Stomach (tissue), 9 donors: ENCODE data around the gene USP3. TPM values are rescaled to one million over a fixed set of nuclear protein-coding genes. Genes with fewer than 3 reads are reported as not detected.
A peak's percentile ranks its signal among the peaks of the same experiment; 100 is the strongest.

ENCODE experiments used
- DNase-seq, 2 donors: peaks; one replicate each; pipeline versions ENCODE4 v3.0.0 to v3.0.0-alpha.2; 2013 to 2019
- H3K27ac ChIP-seq, 5 donors: fragments of 200-600 bp in 4 of 5; sonication (generic) in 4 of 5; one replicate each; pipeline ENCODE4 v1.5.1; 2013 to 2019; ENCODE audit warnings: mild to moderate bottlenecking in 1 of 5, moderate library complexity in 1 of 5
- H3K27me3 ChIP-seq, 3 donors: fragments of 200-600 bp; sonication (generic); one replicate each; pipeline ENCODE4 v1.5.1; 2017 to 2019; ENCODE audit warnings: mixed run types in 1 of 3
- H3K36me3 ChIP-seq, 4 donors: fragments of 200-600 bp; sonication (generic); 1 replicate in 3 of 4; 2 replicates in 1 of 4; pipeline ENCODE4 v1.5.1; 2016 to 2019
- H3K4me1 ChIP-seq, 4 donors: fragments of 200-600 bp; sonication (generic); one replicate each; pipeline ENCODE4 v1.5.1; 2016 to 2019
- H3K4me3 ChIP-seq, 4 donors: fragments of 200-600 bp; sonication (generic) in 3 of 4; one replicate each; pipeline ENCODE4 v1.5.1; 2016 to 2019; ENCODE audit warnings: mild to moderate bottlenecking in 1 of 4
- H3K9me3 ChIP-seq, 4 donors: fragments of 200-600 bp; sonication (generic); one replicate each; pipeline ENCODE4 v1.5.1; 2016 to 2019
- EP300 ChIP-seq: sonication (generic); formaldehyde crosslinking; IDR thresholded peaks from one replicate; pipeline ENCODE4 v1.6.1; 2017; ENCODE audit warnings: antibody characterized with exemption
- POLR2A ChIP-seq, 4 donors: fragments of 450-650 bp; IDR thresholded peaks; one replicate each; pipeline ENCODE4 v1.6.1; 2016; ENCODE audit warnings: antibody characterized with exemption in 4 of 4, control low read depth in 2 of 4, mild to moderate bottlenecking in 1 of 4, moderate library complexity in 1 of 4
- POLR2AphosphoS5 ChIP-seq, 3 donors: sonication (generic); formaldehyde crosslinking; IDR thresholded peaks; one replicate each; pipeline ENCODE4 v1.6.1; 2016; ENCODE audit warnings: antibody characterized with exemption in 3 of 3
- WGBS, 5 donors: extraction: QIAGEN DNeasy Blood & Tissue Kit in 3 of 5; methylation state at CpG; one replicate each; pipeline versions ENCODE4 v1.1.5 to v1.1.7; 2013 to 2018; 5-methylcytosine and 5-hydroxymethylcytosine counted together
- intact Hi-C: fragments of 100-400 bp; cut with DNase I; formaldehyde crosslinking; loops from one replicate; pipeline ENCODE4 v1.15.1; 2023; ENCODE audit warnings: low total_unique reads
- polyA plus RNA-seq, 3 donors: library from polyadenylated mRNA; stranded (reverse); fragments of 200-250 nt; gene quantifications; one replicate each; pipeline ENCODE4 v1.2.3, GENCODE V29; 2013
- total RNA-seq, 5 donors: library from RNA; depleted of rRNA; stranded (reverse); fragments of >200 nt; gene quantifications; one replicate each; pipeline versions ENCODE4 v1.1.0 to v1.2.3, GENCODE V29; 2014 to 2016
- TF ChIP-seq, protein P1 (sequence below), 7 experiments: fragments of 450-650 bp in 4 of 7; fragments of 200-600 bp in 3 of 7; sonication (generic) in 3 of 7; IDR thresholded peaks; one replicate each; pipeline ENCODE4 v1.5.1; 2016 to 2019; ENCODE audit warnings: antibody characterized with exemption in 7 of 7, control low read depth in 2 of 7, mild to moderate bottlenecking in 1 of 7
- donor health status: healthy with polysubstance abuse.
- donor health status: Bipolar disorder and iron deficiency.
- donor health status: healthy.

The USP3 gene
- total and polyA plus RNA-seq, 8 donors = 10.5 to 174 (median 26.5) TPM

DNA sequence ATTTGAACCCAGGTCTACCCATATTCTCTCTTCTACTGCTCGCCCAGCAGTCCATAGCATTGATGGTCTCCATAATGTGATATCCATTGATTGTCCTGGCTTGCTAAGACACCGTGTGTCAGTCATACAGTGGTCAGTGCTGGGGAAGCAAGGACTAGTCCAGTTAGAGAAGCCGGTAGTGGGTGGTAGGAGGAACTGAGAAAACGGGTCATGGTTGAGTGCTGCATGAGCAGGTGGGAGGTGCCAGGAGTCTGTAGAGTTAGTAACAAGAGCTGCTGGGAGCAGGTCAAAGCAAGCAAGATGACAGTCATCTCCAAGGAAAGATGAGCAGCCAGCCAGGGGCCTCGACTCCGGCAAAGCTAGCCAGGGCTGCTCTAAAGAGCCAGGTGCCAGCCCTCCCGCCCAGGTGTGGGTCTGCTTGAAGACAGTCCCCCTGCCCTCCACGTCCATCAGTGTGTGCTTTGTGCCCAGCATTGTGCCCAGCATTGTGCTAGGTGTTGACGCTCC lies 29.5 kb upstream of the USP3 start:
- no peak overlapping the region for H3K4me3 ChIP-seq
- H3K27ac ChIP-seq = peak overlapping the region; percentile 45 to 87 (median 73)
- no peaks in the 10 kb centered on the region for H3K27me3 ChIP-seq
- TF ChIP-seq, protein P1, sequence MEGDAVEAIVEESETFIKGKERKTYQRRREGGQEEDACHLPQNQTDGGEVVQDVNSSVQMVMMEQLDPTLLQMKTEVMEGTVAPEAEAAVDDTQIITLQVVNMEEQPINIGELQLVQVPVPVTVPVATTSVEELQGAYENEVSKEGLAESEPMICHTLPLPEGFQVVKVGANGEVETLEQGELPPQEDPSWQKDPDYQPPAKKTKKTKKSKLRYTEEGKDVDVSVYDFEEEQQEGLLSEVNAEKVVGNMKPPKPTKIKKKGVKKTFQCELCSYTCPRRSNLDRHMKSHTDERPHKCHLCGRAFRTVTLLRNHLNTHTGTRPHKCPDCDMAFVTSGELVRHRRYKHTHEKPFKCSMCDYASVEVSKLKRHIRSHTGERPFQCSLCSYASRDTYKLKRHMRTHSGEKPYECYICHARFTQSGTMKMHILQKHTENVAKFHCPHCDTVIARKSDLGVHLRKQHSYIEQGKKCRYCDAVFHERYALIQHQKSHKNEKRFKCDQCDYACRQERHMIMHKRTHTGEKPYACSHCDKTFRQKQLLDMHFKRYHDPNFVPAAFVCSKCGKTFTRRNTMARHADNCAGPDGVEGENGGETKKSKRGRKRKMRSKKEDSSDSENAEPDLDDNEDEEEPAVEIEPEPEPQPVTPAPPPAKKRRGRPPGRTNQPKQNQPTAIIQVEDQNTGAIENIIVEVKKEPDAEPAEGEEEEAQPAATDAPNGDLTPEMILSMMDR (IDR thresholded peaks at IDR 0.05) = no peak
- DNase-seq = peak; percentile 44 to 63
- intact Hi-C loops = no loop called here
- H3K36me3 ChIP-seq = no peaks in the 10 kb centered on the region
- peaks cover 34 to 54% (median 44%) of the 10 kb centered on the region in 4 donors for H3K4me1 ChIP-seq
- WGBS, 5 donors = 57 to 64% (median 62%) methylated on average over 9 of the region's 9 CpGs
- no peaks in the 10 kb centered on the region for H3K9me3 ChIP-seq

DNA sequence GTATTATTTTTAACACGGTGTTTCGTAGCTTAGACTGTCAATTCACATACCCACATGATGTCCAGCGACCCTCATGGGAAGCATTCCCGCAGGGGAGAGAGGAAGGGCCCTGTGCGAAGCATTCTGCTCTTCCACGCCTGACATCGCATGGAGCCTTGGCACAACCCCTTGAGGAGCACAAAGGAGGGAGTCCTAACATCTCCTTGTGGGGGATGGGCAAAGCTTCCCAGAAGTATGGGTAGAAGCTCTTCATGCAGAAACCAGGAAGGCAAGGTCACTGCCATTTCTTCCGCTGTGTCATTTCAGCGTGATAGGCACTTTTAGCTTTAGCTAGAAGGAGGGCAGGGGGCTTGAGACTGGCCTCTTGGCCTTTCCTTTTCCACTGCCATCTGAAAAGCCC lies 28.7 kb upstream of the USP3 start:
- intact Hi-C loops = no loop called here
- H3K4me1 ChIP-seq = peaks cover 35 to 62% (median 49%) of the 10 kb centered on the region in 4 donors

DNA sequence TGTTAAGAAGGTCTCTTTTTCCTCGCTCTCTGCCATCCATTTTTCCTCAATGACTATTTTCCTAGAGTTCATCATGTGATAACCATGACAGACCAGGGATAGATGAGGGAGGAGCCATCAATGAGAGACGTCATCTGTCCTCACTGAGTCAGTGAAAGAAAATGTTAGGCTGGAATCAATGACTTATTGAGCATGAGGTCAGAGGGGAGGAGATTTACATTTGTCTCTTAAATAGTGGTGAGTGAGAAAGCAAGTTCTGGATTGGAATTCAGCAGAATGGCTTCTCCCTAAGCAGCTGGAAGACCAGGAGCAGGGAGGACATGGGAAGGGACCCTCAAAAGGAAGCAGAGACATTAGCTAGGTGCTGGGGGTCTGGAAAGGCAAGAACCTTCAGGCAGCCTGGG lies 28.2 kb upstream of the USP3 start:
- Histone ChIP-seq H3K9me3 (no peaks in the 10 kb centered on the region), H3K27me3 (no peaks in the 10 kb centered on the region), H3K36me3 (no peaks in the 10 kb centered on the region), H3K4me3 (no peak overlapping the region), H3K27ac (peak overlapping the region in 4 of 5 donors; percentile 17 to 87 (median 62)), H3K4me1 (peaks cover 35 to 67% (median 51%) of the 10 kb centered on the region in 4 donors)
- intact Hi-C loops = no loop called here
- peak in 1 of 2 donors; percentile 84 for DNase-seq
- WGBS, 5 donors = 54 to 79% (median 70%) methylated on average over 2 of the region's 2 CpGs
- peak in 2 of 3 donors; percentile 8 to 68 for TF ChIP-seq POLR2AphosphoS5 (IDR thresholded peaks at IDR 0.05)
- TF ChIP-seq, protein P1 (IDR thresholded peaks at IDR 0.05) = no peak
- no peak for TF ChIP-seq EP300
- TF ChIP-seq POLR2A (IDR thresholded peaks at IDR 0.05) = no peak

More for the DNA sequence above, 28.7 kb upstream of the USP3 start:
- Histone ChIP-seq H3K27ac (peak overlapping the region in 4 of 5 donors; percentile 17 to 87 (median 62)), H3K27me3 (no peaks in the 10 kb centered on the region), H3K9me3 (no peaks in the 10 kb centered on the region), H3K4me3 (no peak overlapping the region), H3K36me3 (no peaks in the 10 kb centered on the region)
- WGBS, 5 donors = 91 to 96% (median 92%) methylated on average over 9 of the region's 9 CpGs
- DNase-seq = no peak
- TF ChIP-seq EP300 (no peak), POLR2A (IDR thresholded peaks at IDR 0.05) (no peak), POLR2AphosphoS5 (IDR thresholded peaks at IDR 0.05) (no peak)
- TF ChIP-seq, protein P1 (IDR thresholded peaks at IDR 0.05) = no peak

DNA sequence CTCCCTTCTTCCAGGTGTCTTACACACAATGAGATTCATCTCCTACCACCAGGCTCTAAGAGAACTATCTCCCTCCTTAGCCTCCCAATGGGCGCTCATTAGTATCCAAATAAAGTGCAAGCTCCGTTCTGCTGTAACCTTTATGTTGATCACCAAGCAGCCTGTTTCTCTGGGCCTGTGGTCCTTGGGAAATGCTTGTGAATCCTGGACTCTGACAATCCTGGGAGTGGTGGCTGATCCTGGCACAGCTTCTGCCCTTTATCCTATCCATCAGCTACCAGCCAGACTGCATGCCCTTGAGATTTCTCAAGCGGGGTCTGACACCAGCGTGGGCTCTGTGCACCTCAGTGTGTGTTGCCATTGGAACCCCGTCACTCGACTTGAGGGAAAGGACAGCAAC lies 26.1 kb upstream of the USP3 start:
- no peak overlapping the region for H3K4me3 ChIP-seq
- no peak overlapping the region for H3K27ac ChIP-seq
- H3K27me3 ChIP-seq = no peaks in the 10 kb centered on the region
- H3K9me3 ChIP-seq = no peaks in the 10 kb centered on the region
- H3K36me3 ChIP-seq = no peaks in the 10 kb centered on the region
- WGBS, 5 donors = 90 to 98% (median 92%) methylated on average over 6 of the region's 6 CpGs
- DNase-seq = no peak
- TF ChIP-seq, protein P1 (IDR thresholded peaks at IDR 0.05) = no peak
- TF ChIP-seq POLR2AphosphoS5 (IDR thresholded peaks at IDR 0.05) (no peak), EP300 (no peak), POLR2A (IDR thresholded peaks at IDR 0.05) (no peak)
- intact Hi-C loops = no loop called here
- peaks cover 28 to 67% (median 42%) of the 10 kb centered on the region in 4 donors for H3K4me1 ChIP-seq
